ENCODE measurements around the gene TEP1. TPM values are rescaled to one million over a fixed set of nuclear protein-coding genes. Genes with fewer than 3 reads are reported as not detected.
A peak's percentile ranks its signal among the peaks of the same experiment; 100 is the strongest.

TEP1 gene
- total RNA-seq, 1 donor from 2014 or later, result 30.4 TPM

DNA sequence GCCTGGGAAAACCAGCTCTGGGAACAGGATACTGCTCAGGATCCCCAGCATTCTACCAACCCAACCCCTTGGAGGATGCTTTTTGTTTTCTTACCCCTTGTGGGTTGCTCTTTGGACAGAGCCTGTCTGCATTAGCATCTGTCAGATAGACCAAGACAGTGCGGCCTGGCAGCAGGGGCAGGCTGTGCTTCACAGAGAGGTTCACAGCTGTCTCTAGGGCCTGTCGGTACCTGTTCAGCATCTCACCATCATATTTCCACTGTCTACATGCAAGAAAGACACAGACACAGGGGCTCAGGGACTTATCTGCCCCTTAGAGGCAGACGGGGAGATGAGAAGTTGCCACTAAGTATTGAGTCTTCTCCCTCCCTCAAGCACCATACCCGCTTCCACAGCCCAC lies 21.8 kb downstream of the TEP1 start:
- no peak for DNase-seq (ENCODE audit: low read depth in 2 of 2)

DNA sequence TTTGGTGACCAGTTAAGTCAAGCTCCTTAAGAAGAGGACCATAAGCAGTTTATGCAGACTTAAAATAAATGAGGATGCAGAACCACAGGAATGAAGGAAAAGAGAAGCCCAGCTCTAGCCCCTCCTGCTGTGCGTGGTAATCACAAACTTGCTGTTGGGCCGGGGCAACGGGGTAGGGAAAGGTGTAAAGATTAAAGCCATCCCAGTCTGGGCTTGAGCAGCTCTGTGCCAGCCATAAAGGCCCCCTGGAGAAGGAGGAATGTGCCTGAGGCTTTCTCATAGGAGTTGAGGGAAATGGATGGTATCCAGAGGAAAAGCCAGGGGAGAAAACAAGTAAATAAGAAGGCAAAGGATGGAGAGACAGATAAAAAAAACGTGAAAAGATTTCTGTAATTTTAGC lies 25.1 kb downstream of the TEP1 start:
- no peak for DNase-seq (ENCODE audit: low read depth in 2 of 2)

DNA sequence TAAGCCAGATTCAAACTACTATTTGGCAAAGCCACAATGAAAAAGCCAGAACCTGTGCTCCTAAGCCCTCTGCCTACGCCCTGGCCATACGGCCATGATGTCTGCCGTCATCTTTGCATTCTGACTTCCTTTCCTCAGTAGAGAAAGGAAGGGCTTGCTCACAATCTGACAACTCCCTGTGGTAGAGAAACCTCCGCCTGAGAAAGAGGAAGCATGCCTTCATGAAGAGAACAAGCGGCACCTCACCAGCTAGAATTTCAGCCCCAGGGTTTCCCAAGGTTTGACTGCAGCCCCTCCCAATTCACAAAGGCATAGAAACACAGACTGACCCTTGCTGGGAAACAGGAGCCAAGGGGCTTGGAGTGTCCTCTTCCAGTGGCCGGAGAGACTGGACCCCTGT lies 25.7 kb downstream of the TEP1 start:
- DNase-seq (ENCODE audit: low read depth in 2 of 2), result no peak

DNA sequence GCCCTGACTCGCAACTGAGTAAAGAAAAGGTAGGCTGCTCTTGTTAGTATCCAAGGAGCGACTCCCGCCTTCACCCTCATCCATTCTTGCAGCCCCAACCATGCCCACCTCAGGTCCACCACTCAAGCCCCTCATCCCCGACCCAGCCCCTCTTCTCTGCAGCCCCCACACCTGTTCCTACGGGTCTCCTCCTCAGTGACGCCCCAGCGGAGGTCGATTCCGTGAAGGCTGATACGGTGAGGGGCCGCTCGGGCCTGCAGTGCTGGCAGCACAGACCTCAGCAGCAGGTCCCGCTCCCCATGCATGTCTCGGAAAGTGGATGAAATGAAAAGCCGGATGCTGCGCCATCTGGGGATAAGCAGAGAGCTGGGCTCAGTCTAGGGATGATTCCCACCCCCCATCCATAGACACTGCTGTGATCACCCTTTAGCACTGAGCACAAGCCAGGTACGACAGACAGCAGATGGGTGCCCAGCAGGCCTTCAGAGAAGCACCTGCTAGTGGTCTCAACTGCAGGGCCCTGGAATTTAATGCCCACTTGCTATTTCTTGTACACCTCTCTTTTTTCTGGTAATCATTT lies 26.9 kb downstream of the TEP1 start:
- no peak for DNase-seq (ENCODE audit: low read depth in 2 of 2)

DNA sequence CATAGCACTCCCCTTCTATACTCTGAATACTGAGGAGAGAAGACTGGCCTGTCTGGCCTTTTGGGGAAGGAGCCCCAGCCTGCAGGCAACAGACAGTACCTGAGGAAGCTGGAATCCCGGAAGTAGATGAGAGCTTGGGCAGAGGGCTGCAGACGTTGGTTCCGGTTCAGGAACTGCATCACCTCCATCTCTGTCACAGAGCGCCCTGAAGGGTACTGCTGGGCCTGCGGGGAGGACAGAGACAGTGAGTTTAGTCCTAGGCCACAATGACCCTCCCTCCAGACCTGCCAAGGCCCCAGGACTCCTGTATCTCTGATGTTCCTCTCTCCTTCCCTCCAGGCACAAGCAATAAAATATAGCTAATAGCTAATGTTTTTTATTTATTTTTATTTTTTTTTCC lies 28.4 kb downstream of the TEP1 start:
- no peak for DNase-seq (ENCODE audit: low read depth in 2 of 2)

DNA sequence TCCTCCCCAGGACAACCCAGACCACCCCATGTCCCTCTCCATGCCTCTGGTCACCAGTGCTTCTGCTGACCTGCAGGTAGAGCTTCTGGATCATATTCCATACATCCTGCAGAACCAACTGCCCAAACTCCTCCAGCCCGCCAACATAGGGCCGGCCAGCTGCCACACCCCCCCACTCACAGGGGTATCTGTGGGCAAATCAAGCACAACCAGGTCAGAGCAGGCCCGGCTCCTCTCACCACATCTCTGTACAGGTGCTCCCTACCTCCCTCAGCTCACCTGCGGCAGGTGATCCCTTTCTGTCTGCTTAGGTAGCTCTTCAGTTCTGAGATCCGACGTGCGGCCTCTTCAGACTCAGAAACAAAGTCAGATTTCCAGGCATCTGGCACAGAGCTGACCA lies 29.0 kb downstream of the TEP1 start:
- DNase-seq (ENCODE audit: low read depth in 2 of 2), result no peak

DNA sequence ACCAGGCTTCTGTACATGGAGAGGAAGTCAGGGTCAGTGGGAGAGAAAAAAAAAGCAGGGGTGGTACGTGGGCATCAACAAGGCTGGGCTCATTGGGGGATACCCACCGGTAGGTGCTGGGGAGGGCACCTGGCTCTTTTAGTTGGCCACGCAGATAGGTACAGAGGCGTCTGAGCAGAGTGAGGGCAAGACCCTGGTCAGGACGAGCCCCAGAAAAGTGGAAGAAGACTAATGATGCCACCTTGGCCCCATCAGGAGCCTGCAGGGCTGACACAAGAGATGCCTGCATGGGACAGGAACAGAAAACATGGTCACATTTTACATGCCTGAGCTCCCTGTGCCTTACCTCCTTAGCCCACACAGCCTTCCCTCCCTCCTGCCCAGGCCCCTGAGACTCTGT lies 29.7 kb downstream of the TEP1 start:
- DNase-seq (ENCODE audit: low read depth in 2 of 2), result no peak

DNA sequence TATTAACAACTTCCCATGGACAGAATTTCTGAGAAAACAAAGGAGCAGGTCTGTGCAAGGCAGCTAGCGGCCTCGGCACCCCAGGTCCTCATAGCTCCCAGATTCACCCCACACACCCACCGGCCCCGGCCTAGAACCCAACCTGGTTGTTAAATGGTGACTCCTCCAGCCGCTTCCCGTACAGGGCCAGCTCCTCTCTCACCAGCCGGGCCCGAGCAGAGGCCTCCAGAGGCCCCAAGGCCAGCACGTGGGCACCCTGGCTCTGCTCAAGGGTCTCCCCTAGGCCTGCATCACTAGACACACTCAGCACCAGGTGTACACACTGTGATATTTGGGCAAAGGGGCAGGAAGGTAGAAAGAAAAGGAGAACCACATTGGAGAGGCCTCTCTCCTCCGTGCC lies 30.3 kb downstream of the TEP1 start:
- DNase-seq (ENCODE audit: low read depth in 2 of 2), result no peak

DNA sequence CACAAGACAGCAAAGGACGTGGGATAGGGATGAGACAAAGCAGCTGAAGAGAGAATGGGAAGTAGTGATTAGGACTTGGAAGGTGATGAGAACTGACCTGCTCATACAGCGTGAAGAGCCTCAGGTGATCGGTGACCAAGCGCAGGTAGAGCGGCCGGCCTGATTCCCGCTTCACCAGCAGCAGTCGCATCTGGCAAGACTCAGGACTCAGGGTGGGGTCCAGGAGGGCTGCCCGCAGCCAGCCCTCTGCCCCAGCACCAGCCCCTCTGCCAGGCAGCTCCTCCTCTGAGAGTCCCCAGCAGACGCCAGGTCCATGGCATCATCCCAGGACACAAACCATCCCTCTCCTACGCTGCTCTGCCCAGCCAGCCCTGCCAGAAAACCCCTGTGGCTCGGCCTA lies 30.8 kb downstream of the TEP1 start:
- DNase-seq (ENCODE audit: low read depth in 2 of 2), result no peak

DNA sequence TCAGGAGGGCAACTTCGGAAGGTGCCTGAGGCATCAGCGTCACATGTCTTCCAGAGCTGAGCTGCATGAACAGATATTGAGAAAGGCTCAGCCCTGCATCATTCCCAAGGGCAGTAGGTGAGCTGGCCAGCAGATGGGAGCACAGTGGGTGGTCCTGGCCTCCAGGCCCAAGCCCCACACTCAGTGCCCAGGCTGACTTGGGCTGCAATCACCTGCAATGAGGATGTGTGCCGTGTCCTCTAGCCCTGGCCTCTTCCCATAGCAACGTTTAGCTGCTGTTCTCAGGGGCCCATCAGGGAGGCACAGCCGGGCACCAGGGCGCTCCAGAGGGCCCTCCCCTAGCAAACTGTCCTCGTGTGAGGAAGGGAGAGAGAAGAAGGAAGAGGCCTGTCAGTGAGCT lies 32.0 kb downstream of the TEP1 start:
- DNase-seq (ENCODE audit: low read depth in 2 of 2), result no peak

DNA sequence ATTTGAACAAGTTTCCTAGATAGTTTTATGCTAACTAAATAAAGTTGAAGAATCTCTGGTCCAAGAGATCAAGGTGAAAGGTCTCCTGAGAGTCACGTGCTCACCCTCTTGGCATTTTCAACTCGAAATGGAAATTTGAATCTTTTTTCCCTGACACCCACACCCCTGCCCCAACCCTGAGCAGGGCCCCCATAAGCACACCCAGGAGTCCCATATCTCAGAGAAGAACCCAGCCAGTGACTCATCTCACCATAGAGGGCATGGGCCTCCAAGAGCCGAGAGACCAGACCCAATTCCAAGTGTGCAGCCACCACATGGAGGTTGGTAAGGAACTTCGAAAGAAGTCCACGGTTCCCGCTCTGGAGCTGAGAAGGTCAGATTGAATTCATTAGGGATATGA lies 32.6 kb downstream of the TEP1 start:
- DNase-seq (ENCODE audit: low read depth in 2 of 2), result no peak

DNA sequence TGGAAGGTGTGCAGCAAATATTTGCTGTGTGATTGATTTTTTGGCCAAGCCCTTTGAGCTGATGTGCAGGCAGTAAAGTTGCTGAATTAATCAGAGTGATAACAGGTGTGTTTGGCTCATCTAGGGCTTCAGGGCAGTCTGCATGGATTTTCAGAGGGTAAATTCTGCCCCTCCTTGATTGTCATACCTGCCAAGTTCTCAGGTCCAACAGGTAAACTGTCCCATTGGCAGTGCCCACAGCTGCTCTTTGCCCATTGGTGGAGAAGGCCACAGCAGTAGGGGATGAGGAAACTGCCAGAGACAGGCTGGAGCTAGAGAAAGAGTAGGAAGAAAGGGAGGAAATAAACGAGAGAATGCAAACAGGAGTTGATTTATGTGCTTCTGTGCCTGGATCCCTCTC lies 33.6 kb downstream of the TEP1 start:
- no peak for DNase-seq (ENCODE audit: low read depth in 2 of 2)

DNA sequence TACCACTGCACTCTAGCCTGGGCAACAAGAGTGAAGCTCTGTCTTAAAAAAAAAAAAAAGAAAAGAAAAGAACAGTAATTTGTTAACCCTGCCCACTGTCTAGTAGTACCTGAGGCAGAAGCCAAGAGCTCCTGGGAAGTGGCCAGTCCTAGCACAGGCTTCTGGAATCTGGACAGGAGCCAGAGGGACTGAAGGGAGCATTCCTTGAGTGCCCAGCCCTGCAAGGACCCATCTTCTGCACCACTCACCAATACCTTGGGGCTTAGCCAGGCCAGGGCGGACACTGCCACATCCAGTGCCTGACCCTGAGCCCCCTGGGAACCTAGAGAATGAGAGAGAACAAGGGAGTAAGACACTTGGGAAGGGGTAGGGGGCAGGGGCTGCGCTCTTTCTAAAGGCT lies 36.1 kb downstream of the TEP1 start:
- no peak for DNase-seq (ENCODE audit: low read depth in 2 of 2)

DNA sequence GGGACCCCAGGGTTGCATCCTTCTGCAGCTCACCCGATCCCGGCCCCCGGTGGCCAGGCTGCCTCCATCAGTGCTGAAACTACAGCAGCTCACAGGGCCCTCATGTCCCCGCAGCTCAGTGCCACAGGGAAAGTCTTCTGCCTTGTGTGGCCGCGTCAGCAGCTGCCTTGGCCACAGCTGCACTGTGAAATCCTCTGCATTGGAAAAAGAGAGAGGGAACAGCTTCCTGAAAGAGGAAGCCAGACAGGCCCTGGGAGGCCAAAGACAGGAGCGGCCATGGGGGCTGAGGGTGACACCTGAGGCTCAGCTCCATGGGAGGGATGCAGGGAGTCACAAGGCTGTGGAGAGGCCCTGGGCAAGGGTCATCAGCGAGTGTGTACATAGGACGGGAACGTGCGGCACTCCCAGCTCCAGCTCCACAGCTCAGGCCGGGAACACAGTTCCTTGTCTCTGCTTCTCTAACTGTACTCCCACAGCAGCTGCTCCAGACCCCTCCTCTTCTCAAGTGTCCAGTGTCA lies 37.2 kb downstream of the TEP1 start:
- DNase-seq (ENCODE audit: low read depth in 2 of 2), result no peak

DNA sequence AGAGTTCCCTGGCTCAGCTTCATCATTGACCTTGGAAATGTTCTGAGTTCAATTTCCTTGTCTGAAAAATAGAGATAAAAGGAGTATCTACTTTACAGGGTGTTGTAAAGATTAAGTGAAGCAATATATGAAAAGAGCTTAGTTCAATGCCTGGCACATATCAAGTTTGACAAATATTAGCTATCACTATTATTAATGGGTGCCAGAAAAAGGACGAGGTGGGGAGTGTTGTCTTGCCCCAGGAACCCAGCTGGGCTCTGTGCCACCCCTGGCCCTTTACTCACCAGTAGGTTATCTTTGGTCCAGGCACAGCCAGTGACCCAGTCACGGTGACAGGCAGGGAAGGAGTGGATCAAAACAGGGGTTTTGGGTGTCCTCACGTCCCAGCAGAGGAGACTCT lies 37.8 kb downstream of the TEP1 start:
- no peak for DNase-seq (ENCODE audit: low read depth in 2 of 2)

DNA sequence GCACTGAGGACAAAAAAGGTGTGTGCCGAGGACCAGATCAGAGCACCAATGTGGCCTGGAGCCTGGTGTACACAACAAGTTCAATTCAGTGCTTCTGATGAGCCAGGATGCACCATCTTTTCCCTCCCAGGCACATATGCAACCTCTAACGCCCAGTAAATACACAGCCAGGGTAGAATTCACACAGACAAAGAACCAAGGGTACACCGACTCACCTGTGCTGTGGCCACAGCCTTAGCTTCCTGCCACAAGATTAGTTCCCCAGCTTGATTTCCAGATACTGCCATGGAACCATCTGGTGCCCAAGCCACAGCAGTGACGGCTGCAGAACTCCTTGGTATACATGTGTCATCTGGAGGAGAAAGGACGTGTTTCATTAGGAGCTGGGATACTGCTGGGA lies 40.5 kb downstream of the TEP1 start:
- no peak for DNase-seq (ENCODE audit: low read depth in 2 of 2)

DNA sequence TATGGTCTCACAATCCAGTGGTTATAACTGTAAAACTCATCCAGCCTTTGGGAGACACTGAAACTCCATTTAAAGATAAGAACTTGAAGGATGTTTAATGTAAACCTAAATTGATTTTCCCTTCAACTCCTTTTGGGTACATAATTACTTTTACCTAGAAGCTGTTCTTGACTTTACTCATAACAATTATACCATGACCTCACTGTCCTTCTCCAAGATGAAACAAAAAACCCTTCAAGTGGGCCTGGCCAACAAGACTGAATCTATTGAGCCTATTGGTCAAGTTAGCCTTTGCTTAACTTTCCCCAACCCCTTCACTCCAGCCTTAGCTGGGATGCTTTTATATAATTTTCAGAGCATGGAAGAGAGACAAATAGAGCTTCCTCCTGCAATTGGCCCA lies 47.4 kb downstream of the TEP1 start:
- no peak for DNase-seq (ENCODE audit: low read depth in 2 of 2)

DNA sequence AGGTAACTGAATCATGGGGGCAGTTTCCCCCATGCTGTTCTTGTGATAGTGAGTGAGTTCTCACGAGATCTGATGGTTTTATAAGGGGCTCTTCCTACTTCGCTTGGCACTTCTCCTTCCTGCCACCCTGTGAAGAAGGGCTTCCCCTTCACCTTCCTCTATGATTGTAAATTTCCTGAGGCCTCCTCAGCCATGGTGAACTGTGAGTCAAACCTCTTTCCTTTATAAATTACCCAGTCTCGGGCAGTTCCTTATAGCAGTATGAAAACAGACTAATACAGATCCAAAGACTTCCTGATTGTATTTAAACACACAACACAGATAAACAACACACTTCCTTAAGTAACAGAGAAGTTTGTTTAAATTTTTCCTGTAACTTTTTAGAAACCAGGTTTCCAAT lies 54.8 kb downstream of the TEP1 start:
- peak in 1 of 2 donors; percentile 57 for DNase-seq (ENCODE audit: low read depth in 2 of 2)

DNA sequence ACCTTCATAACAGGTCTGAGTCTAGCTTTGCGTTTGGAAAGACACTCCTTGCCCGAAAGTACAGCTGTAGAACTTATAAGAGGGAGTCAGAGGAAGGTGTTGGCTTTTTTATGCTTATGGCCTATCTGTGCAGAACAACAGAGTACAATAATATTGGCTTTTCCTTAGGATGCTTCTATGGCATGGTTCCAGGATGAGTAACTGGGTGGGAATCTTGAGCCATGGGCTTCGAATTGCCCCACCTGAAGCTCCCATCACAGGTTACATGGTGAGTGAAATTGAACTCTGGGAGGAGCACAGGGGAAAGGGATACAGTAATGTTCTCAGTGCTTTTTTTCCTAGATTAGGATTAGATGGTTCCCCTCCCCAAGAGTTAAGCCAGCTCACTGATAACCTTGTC lies 56.9 kb downstream of the TEP1 start:
- no peak for DNase-seq (ENCODE audit: low read depth in 2 of 2)

DNA sequence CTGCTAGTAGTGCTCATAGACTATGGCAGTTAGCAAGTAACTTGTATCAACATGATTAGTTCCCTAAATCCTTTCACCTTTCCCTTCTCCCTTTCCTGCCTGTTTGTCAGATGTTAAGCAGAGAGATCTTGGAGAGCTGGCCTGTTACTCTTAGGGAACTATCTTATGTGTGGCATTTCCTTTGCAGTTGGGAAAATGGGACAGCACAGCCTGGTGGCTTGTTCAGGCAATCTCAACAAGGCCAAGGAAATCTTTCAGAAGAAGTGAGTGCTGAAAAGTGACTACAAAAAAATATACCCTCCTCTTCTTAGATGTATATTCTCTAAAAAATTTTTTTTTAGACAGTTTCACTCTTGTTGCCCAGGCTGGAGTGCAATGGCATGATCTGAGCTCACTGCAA lies 62.4 kb downstream of the TEP1 start:
- peak; percentile 35 to 36 for DNase-seq (ENCODE audit: low read depth in 2 of 2)

DNA sequence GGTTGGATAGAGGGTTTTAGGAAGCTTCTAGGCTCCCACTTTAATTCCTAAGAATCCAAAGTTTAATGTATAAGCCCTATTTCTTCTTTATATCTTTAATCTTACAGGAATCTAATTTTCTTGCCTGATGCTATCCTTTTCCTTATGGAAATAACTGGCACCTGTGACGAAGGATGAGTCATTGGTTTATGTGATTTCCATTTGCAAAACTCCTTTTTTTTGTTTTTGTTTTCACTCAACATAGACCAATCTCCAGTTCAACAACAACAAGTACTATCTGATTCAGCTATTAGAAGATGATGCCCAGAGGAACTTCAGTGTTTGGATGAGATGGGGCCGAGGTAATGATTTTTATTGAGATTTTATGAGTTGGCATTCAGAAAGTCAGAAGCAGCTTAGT lies 63.0 kb downstream of the TEP1 start:
- DNase-seq (ENCODE audit: low read depth in 2 of 2), result peak in 1 of 2 donors; percentile 49

DNA sequence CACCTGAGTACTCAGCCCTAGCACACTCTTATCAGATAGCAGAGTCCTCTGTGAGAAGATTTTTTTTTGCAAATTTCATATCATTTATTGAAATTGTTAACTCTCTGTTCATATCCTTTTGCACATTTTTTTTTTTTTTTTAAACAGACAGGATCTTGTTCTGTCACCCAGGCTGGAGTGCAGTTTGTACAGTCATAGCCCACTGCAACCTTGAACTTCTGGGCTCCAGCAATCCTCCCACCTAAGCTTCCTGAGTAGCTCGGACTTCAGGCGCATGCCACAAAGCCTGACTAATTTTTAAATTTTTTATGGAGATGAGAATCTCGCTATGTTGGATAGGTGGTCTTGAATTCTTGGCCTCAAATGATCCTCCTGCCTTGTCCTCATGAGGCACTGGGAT lies 65.6 kb downstream of the TEP1 start:
- no peak for DNase-seq (ENCODE audit: low read depth in 2 of 2)

DNA sequence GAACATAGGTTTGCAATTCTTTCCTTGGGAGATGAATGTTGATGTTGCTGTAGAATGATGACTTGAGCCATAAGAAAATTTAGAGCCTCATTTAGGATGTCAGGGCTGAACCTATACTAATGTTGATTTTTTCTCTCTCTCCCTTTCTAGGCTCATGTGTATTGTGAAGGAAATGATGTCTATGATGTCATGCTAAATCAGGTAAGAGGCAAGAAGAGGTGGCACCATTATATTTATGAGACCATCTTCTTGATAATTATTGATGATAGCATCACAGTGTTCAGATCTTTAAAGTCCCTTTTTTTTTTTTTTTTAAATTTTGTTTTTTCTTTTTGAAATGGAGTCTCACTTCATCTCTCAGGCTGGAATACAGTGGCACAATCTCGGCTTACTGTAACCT lies 66.6 kb downstream of the TEP1 start:
- no peak for DNase-seq (ENCODE audit: low read depth in 2 of 2)

DNA sequence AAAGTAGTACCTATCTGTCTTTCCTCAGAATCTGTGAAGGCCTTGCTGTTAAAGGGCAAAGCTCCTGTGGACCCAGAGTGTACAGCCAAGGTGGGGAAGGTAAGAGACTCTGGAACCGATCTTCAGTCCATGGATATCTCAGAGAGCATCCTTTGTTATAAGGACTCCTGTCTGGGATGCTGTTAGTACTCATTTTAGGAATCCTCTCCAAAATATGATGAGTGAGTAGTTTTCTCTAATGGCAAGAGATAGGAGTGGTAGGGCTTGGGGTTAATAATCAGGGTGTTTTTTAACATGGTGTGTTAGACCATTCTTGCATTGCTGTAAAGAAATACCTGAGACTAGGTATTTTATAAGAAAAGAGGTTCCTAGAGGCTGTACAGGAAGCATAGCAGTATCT lies 67.9 kb downstream of the TEP1 start:
- no peak for DNase-seq (ENCODE audit: low read depth in 2 of 2)

All from lung microvascular endothelial cell (primary cell).